ENCODE measurements around the gene TTC29.
"Not testable (repeated sequence)": the region's sequence is repeated elsewhere in the genome, so short reads cannot be mapped to it uniquely, and the experiment has no call there.

Gene TTC29

DNA sequence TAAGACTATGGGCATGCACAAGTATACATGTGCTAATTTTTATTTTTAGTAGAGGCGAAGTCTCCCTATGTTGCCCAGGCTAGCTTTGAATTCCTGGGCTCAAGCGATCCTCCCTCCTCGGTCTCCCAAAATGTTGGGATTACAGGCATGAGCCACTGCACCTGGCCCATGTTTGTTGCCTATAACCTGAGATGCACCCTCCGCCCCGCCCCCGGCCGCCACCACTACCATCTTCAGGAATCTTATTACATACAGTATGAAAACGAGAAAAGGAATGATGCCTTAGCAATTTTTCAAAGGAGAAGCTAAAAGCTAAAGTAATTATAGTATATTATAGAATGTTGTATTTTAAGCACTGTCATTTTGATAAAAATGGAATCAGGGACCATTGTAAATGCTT, 245.8 kb downstream of the TTC29 start:
- no peak for DNase-seq (ENCODE audit: low spot score)

DNA sequence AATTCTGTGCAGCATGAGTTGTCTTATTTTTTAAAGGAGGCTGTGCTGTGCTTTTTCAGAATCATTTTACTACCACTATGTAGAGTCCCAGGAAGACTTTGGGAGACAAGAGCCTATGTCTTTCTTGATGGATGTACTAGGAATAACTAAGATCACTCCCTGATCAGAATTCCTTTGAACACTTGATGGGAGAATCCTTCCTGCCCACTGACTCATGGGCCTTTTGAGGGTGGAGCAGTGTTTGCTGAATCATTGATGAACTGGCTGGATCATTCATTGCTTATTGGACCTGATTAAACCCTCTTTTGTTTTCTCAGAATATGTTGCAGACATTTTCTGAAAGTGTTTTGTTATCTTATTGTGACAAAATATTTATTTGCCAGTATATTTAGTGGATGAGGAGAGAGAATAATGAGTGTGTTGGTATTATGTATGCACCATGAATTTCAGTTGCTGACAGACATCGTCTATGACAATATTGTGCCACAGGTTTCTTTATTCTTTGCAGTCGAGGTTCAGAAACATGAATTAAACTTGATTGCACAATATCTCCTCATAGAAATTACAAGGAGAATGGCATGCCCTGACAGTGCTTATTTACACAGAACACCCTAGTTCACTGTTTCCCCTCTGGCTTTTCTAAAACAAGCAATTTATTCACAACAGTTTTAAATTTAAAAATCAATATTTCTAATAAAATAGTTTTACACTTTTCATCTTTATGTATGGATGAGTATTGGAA, 270.7 kb downstream of the TTC29 start:
- no peak for DNase-seq (ENCODE audit: low spot score)

DNA sequence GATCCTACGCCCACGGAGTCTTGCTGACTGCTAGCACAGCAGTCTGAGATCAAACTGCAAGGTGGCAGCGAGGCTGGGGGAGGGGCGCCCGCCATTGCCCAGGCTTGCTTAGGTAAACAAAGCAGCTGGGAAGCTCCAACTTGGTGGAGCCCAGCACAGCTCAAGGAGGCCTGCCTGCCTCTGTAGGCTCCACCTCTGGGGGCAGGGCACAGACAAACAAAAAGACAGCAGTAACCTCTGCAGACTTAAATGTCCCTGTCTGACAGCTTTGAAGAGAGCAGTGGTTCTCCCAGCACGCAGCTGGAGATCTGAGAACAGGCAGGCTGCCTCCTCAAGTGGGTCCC, 281.7 kb downstream of the TTC29 start:
- not testable (repeated sequence) for DNase-seq (ENCODE audit: low spot score)

DNA sequence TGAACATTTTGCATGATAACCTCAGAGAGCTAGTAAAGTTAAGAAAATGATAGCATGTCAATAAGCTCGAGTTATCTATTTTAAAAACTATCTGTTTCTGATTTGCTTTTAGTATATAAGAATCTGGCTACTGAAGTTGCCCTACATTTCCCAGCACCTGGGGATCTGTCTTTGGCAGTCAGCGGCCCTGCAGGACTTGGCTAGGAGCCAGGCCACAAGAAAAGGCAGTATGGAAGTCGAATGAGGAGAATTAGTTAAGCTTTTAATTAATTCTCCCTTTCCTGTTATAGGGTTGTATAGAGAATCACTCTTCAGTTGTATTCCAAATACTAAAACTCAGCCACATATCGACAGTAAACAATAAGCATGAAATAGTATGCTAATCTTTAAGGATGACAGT, 284.3 kb downstream of the TTC29 start:
- DNase-seq (ENCODE audit: low spot score): no peak

Data from hepatic stellate cell (primary cell).